HG03442 (cell line): ENCODE measurements around the gene ATP8B3.

Experiments used
- ATAC-seq: cut with Tn5 transposase; IDR thresholded peaks from one replicate; pipeline ENCODE4 v1.9.1; 2021; ENCODE audit warnings: mild to moderate bottlenecking, moderate library complexity; ENCODE audit not compliant: unreplicated experiment

The ATP8B3 gene

DNA sequence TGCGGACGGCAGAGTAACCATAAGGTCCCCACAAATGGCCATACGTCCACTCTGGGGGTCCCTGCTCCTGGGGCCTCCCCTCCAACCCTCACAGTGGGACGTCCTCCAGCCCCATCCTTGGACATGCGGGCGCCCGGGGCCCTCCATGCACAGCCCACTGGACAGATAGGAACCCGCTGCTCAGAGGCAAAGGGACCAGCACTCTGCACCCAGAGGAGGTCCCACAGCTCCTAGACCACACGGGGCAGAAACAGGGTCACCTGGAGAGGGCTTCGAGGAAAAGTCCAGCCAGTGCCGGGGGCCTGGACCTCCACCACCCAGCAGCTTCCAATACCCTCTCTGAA, 25.1 kb upstream of the ATP8B3 start:
- ATAC-seq = no peak

DNA sequence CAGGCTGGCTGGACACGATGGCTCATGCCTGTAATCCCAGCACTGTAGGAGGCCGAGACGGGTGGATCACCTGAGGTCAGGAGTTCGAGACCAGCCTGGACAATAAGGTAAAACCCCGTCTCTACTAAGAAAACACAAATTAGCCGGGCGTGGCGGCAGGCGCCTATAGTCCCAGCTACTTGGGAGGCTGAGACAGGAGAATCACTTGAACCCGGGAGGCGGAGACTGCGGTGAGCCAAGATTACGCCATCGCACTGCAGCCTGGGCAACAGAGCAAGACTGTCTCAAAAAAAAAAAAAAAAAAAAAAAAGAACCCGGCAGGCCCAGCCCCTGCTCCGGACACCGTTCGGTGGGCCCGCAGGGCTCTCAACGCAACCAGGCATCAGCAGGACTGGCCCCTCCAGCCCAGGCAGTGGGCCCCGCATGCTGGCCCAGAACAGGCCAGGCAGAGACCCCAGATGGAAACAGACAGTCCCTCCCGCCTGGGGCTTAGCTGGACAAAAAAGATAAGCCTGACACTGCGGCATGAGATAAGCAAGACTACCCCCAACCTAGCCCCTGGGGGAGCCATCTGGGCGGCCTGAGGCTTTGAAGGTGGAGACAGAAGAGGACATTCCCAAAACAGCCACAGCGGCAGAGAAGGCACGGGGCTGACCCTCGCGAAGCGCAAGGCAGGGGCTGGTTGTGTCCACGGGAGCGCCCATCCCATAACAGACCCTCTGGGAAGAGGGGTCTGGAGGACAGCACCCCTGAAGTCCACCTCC, 24.6 kb upstream of the ATP8B3 start:
- no peak for ATAC-seq

GRCh38 chr19:1833540-1833939, 21.5 kb upstream of the ATP8B3 start:
- ATAC-seq = no peak

GRCh38 chr19:1832046-1832663, 20.1 kb upstream of the ATP8B3 start:
- no peak for ATAC-seq

GRCh38 chr19:1830978-1831377, 18.9 kb upstream of the ATP8B3 start:
- no peak for ATAC-seq

DNA sequence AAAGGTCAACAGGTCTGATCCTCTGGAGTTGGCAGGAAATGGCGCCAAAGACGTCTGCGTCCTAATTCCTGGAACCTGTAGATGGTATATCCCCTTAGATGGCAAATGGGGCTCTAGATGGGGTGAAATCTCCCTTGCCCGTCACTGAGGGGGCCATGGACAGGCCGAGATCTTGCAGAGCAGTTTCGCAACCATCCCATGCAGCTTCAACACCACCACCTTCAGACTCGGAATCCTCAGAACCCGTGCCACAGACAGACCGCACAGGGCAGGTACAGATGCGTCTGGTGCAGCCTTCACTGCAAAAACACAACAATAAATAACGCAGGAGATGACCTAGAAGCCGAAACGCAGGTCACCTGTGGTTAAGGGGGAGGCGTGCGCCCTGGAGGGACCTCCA, 18.5 kb upstream of the ATP8B3 start:
- ATAC-seq = no peak

- ATAC-seq = no peak
These were observed 17.9 kb upstream of the ATP8B3 start for GRCh38 chr19:1829958-1830357.

- no peak for ATAC-seq
These were observed 16.5 kb upstream of the ATP8B3 start for GRCh38 chr19:1828279-1829238.

GRCh38 chr19:1827566-1828278, 15.6 kb upstream of the ATP8B3 start:
- ATAC-seq = no peak

- ATAC-seq = no peak
These were observed 14.8 kb upstream of the ATP8B3 start for GRCh38 chr19:1826557-1827521.

DNA sequence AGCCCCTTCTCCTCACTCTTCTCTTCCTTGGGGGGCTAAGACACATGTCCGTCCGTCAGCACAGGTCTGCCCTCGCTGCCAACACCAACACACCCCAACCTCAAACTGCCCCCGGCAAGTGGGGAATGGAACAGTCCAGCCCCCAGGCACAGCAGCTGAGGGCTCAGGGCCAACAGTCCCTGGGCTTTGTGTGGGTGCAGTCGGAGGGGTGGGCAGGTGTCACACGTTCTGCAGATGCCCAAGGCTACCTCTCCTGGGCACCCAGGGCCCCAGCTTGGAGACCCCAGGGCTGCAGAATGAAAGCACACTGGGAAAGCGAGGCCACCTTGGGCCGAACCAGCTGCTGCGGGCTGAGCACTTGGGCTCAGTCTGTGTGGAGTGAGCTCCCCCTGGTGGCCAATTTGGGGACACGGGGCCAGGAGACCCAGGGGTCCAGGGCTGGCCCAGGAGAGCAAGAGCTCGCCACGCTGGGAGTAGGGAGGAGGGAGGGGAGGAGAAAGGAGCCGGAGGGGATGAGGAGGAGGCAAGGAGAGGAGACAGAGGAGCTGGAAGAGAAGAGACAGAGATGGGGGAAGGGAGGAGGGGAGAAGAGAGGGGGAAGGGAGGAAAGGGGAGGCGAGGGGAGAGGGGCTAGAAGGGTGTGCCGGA, 14.0 kb upstream of the ATP8B3 start:
- ATAC-seq = no peak

GRCh38 chr19:1824252-1824622, 12.2 kb upstream of the ATP8B3 start:
- ATAC-seq = no peak

- no peak for ATAC-seq
These were observed 11.6 kb upstream of the ATP8B3 start for GRCh38 chr19:1823539-1824251.

DNA sequence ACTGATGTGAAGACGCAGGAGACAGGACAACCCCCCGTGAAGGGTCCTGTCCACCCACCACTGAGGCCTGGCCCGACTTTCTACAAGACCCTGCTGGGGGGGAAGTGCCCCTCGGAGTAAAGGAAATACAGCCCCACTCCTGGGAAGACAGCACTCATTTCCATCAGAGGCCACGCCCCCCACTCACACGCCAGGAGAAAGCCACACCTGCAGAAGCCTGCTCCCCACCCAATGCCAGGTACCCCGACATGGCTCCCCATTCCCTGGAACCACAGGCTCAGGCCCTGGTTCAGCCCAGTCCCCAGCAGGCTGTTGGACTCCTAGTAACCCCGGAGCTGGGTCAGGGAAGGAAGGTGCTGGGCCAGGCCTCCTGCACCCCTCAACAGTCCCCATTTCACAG, 10.9 kb upstream of the ATP8B3 start:
- no peak for ATAC-seq

GRCh38 chr19:1822210-1822609, 10.1 kb upstream of the ATP8B3 start:
- ATAC-seq = no peak

GRCh38 chr19:1819341-1820255, 7.5 kb upstream of the ATP8B3 start:
- no peak for ATAC-seq

DNA sequence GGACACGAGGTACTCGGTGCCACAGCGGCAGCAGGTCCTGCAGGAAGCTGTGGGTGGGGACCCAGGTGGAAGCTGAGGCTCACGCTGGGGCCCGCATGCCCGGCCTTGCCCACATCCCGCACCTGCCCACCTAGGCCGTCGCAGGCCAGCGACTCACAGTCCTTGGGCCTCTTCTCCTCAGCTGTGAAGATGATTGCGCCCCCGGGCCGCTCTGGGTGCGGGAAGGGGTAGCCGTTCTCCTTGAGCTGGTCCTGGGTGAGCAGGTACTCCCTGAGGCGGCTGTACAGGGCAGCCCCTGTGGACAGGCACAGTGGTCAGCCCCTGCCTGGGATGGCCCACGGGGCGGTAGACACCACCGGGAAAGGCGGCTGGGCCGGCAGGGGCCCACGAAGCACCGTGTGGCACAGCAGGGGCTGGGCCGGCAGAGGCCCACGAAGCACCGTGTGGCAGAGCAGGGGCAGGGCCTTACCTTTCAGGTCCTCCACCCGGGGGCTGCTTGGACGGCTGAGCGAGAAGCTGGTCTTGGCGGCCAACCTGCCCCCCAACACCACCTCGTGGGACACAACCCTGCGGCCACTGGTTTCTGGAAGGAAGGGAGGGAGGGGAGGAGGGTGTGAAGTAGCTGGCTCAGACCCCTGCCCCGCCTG, 6.6 kb upstream of the ATP8B3 start:
- no peak for ATAC-seq
